GM21423 (cell line): ENCODE results near the gene TP53.

Experiments
- ATAC-seq: cut with Tn5 transposase; IDR thresholded peaks from one replicate; pipeline ENCODE4 v1.9.1; 2021; ENCODE audit warnings: mild to moderate bottlenecking, moderate library complexity; ENCODE audit not compliant: unreplicated experiment

Gene TP53

DNA sequence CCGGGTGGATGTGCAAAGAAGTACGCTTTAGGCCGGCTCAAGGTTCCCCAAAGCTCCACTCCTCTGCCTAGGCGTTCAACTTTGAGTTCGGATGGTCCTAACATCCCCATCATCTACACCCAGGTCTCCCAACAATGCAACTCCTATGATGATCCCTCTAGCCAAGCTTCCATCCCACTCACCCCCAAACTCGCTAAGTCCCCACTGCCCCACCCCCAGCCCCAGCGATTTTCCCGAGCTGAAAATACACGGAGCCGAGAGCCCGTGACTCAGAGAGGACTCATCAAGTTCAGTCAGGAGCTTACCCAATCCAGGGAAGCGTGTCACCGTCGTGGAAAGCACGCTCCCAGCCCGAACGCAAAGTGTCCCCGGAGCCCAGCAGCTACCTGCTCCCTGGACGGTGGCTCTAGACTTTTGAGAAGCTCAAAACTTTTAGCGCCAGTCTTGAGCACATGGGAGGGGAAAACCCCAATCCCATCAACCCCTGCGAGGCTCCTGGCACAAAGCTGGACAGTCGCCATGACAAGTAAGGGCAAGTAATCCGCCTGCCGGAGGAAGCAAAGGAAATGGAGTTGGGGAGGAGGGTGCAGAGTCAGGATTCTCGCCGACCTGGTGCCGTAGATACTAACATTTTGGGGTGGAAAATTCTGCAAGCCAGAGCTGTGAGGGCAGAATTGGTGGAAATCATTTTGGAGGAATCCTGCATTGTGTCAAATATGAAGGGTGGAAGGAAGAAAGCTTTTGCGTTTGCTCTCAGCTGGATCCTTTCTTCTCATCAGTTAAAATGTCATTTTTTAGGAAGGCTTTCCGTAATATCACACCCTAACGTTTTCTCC is at the start of gene TP53:
TSS of gene TP53 (minus strand) at position 419 of the 836 bp plus-strand sequence. CDS start 10,896 bp downstream, outside the sequence.
- no peak for ATAC-seq

DNA sequence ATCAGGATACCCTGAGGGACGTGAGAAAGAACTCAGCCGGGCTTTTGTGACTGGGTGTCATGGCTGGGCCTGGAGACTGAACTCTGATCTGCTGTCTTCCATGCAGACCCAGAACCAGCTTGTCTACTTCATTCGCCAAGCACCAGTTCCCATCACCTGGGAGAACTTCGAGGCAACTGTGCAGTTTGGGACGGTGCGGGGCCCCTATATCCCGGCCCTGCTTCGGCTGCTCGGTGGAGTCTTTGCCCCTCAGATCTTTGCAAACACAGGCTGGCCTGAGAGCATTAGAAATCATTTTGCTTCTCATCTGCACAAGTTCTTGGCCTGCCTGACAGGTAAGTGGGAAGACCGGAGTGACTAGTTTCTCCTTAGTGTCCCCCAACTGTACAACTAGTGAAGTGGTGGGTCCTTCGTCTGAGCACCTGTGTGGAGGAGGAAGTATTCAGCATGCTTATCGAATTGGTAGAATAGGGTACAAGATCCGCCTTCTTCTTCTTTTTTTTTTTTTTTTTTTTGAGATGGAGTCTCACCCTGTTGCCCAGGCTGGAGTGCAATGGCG is 45.8 kb upstream of the TP53 start:
- ATAC-seq = no peak

DNA sequence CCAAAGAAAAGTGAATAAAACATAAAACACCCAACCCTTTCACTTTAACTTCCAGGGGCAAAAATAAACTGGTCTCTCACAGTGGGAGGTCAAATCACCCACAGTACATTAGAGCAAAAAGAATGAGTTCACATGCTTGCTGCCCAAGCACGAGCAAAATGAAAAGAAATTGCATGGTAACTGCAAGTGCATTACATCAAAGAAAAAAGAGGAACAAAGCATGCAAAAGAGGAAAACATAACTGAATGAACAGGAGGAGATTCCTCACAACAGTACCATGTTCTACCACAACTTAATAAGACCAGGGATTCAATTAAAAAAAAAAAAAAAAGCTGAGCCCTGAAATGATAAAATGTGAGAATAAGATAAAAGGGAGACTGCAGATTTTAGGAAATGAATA is 42.5 kb upstream of the TP53 start:
- no peak for ATAC-seq

DNA sequence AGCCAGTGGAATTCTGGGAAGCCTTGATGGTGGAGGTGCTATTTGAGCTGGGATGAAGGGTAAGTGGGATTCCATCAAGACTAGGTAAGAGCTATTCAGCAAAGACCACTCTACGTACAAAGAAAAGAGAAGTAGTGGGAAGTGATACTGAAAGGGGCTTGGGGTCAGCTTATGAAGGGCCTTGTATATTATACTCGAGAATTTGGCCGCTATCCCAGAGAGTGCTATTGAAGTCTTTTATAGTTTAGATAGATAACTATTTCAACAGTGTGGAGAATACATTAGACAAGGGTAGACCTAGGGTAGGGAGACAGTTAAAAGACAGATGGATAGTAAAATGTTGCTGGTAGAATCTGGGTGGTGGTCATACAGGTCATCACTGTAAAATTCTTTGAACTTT is 40.6 kb upstream of the TP53 start:
- ATAC-seq = no peak

DNA sequence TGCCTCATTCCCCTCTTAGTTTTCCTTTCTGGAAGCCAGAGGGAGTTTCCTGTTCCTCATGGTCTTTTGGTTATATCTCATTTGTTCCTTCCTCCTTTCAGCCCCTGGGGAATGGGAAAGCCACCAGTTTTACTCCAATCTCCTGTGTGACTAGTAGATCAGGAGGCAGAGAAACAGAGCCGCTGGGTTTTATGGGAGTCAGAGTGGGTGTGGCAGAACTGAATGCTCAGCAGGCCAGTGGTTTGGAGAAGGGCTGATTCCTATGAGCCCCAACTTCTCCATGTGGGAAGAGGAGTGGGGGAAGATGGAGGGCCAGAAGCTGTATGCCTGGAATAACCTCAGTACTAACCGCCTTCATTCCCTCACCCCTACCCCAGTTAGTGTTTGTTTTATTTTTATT is 34.3 kb upstream of the TP53 start:
- ATAC-seq = no peak

DNA sequence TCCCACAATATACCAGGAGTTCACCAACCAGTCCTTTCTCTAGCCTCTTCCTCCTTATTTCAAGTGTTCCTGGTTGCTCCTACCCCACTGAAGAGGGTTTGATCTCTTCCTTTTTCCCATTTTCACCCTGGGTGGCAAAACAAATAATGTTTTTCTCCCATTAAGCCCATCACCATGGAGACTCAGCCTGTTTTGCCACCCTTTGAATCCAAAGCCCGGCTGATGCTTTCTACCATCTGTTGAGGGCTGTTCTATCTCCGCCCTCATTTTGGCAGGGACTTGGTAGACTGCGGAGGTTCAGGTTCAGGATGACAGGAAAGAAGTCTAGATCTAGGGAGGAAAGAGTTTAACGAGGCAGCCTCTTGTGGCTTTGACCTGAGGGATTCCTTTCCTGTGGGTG is 32.8 kb upstream of the TP53 start:
- ATAC-seq = no peak

DNA sequence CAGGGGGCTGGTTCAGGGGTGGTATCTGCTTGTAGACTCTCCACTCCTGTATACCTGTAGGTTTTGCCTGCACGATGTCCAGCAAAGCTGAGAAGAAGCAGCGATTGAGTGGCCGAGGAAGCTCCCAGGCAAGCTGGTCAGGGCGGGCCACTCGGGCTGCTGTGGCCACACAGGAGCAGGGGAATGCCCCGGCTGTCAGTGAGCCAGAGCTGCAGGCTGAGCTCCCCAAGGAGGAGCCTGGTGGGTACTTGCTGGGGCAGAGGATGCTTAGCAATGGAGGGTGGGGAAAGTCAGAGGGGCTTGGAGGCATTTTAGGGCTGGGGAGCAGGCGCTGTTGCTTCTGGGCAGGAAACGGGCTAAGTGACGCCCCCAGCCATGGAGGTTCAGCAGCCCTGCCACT is 32.4 kb upstream of the TP53 start:
- ATAC-seq = no peak

DNA sequence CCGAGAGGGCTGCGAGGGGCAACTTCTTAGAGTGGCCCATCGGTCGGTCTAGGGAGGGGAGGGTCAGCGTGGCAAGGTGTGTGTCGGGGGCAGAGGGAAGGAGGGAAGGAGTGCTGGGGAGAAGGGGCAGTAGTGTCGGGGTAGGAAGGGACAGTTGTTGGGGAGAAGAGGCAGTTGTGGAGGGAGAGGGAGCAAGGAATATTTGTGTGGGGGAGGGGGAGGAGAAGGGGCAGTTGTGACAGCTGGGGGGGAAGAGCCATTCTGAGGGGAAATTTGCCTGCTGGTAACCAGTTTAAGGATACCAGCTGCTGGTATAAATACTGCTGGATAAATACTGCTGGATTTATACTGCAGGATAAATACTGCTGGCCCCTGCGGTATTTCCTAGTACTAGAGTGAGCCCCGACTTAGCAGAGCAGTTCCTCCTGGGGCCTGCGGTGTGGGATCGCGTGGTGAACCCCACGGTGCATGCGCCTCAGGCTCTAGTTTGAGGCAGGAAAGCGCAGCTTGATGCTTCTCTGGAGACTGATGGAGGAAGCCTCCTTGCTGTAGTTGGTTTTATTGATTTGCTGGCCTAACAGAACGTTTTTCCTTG is 30.6 kb upstream of the TP53 start:
- ATAC-seq = no peak

DNA sequence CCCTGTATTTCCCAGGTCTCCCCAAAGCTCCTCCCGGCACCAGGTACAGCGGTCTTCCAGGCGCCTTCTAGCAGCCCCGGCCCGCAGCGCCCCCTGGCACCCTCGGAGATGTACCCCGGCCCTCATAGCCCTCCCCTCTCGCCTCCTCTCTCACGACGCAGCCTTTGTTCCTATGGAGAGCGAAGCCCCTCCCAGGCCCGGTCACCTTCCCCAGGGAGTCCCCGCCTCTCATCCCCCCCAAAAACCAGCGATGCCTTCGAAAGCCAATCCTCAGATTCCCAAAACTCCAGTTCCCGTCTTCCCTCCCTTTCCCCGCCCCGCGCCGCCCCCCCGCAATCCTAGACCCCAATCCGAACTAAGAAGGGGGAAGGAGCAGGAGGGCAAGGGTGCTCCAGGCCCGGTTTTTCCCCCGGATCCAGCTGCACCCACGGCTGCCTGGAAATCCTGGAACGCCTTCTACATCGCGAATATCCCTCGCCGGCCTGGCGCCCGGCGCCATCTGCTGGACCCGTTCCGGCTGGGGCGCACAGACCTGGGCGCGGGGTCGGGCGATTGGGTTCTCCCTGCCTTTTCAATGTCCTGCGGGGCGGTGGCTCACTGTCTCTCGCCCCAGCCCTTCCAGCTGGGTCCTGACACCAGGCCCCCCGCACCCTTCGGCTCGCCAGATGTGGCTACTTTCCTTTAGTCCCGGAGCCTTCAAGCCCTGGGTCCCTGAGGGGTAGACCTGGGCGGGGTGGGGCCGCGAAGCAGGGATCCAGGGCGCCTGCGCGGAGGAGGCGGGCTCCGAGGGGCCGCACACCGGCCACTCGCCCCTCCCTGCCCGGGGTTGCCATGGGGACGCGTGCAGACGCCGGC is 29.8 kb upstream of the TP53 start, which contains the start of gene DNAH2:
TSS of gene DNAH2 (plus strand) at position 844 of the 855 bp plus-strand sequence. CDS start 1,991 bp downstream, outside the sequence.
- no peak for ATAC-seq

DNA sequence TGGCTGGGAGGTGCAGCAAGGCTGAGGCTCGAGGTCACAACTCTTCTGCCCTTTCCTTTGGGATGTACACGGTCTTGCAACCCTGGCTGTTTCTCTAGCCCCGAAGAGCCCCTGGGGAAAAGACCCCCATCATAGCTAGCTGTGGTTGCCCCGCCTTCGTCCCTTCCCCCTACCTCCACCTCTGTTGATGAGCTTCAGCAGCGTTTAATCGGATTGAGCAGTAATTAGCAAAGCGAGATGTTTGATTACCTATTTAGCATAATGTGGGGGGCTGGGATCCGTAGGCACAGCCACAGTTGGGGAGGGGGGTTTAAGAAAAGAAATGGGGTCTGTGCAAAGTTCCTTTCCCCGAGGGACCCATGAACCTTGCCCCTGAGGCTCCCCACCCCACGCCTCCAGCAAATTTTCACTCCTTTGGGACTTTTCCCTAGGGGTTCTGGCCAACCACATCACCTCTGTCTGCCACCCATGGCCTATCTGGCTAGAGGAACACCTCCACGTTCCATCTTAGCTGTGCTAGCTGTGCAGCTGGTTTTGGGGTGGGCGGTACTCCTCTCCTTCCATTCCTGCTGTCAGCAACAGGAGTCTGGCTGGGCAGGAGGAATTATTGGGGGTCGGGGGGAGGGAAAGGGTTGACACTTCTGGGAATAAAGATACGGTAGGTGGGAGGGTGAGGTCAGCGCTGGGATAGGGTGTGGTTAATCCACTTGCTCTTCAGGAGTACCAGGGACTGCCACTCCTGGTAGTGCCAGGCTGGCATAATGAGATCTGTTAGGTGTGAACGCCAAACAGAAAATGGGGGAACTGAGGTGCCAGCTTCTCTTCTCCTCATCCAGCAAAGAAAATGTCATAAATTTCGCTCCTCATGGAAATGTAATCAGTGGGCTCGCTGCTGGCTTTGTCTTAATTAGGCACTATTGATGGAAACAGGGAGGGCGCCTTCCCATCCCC is 28.9 kb upstream of the TP53 start:
- no peak for ATAC-seq

DNA sequence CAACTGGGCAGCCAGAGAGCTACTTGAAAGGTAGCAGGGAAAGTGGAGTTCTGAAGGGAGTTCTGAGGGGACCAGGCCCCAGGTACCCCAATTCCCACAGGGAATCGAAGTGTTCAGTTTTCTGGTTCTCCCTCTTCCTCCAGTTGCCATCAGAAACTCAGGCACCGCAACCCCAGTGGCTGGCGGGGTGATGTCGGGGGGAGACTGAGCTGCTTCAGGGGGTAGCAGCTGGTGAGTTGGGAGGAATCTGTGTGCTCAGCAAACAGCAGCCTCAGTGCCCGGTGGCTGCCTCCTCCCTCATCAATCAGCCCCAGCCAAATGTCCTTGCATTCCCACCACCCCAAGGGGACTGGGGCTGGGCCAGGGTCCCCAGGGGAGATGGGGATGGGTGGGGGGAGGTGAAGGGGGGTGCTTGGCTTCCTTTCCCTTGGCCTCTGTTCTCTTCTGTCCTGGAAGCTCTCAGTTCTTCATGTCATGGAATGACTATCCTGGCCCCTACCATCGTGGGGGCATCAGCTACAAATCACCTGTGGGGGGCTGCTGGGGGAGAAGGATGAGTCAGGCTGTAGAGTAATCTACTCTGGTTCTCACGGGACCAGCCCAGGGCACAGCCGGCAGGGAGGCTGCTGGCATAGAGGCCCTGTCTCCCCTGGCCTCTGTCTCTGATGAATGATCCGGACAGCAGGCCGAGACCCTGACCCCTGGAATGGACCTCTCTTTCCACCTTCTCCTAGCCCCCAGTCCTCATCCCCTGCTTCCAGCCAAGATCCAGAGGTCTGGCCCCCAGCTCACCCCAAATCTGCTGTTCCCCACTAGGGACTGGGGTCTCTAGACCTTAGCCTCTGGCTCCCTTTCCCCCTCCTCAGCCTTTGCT is 27.7 kb upstream of the TP53 start:
- ATAC-seq = no peak

DNA sequence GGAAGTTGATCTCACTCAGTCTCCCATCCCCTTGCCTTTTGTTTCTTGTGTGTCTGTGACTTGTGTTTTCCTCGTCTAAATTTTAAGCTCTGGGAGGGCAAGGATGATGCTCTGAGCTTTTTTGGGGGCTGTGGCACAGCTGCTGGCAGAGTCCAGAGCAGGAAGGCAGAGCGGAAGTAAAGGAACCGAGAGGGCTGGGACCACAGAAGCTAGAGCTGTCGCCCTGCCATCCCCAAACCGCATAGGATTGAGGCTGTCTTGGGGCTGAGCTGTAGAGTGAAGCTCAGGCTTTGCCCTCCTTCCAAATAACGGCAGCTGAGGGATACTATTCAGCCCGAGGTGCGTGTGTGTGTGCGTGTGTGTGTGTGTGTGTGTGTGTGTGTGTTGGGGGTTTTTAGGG is 26.5 kb upstream of the TP53 start:
- ATAC-seq = no peak

DNA sequence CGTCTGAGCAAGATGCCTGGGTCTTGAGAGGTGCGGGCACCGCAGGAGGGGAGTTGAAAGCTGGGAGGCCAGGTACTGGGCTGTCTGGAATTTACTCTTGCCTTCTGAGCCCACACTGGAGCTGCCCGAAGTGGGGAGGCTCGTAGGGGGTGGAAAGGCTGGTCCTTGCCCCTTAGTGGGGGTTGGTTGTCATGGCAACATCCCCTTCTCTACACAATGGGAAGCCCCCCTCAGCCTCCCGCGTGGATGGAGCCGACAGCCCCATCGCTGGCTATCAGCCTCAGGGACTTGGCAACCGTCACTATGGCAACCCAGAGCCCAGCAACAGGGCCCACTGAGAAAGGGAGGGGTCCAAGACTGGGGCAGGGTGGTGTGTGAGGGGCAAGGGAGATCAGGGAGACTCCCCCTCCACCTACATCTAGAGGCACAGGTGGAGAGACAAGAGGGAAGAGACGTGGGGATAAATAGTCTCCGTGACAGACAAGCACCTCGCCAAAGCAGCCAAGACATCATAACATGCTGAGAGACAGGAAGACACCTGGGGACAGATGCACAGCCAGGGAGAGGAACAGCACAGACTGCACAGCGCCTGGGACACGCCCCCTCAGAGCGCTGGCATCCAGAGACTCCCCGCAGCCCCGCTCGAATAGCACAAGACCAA is 25.0 kb upstream of the TP53 start:
- no peak for ATAC-seq

DNA sequence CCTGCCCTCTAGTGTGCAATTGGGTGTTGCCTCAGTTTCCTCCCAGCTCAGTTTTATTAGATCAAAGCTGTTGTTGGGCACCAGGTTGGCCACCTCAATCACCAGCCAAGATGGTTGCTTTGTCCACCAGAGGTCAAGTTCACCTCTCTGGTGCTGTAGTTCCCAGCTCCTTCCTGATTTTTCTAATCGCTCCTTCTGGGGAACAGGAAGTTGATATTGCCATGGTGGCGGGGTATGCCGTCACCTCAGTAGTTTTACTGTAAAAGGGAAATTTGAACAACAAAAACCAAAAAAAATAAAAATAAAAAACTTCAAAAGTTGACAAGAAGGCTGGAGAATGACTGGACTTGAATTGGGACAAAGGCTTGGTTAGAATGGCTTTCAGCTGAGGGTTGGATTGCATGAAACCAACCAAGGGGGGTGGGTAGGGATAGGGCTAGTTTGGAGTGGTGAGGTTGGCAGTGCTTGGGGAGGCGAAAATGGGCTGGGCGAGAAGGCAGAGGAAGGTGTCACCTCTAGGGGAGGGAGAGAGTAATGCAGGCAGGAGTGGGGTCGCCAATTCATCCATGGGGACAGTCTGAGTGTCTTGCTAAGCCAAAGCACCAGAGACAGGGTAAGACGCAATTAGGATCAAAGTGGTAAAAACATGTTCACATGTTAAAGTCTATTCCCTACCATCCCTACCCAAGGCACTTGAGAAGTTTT is 23.9 kb upstream of the TP53 start:
- no peak for ATAC-seq

DNA sequence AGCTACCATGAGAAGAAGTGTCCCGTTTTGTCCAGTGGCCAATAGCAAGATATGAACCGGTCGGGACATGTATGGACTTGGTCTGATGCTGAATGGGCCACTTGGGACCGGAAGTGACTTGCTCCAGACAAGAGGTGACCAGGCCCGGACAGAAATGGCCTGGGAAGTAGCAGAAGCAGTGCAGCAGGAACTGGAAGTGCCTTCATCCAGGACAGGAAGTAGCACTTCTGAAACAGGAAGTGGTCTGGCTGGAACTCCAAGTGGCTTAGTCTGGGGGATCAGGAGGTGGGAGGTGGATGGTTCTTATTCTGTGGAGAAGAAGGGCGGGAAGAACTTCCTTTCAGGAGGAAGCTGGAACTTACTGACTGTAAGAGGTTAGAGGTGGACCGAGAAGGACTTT is 23.0 kb upstream of the TP53 start:
- no peak for ATAC-seq

DNA sequence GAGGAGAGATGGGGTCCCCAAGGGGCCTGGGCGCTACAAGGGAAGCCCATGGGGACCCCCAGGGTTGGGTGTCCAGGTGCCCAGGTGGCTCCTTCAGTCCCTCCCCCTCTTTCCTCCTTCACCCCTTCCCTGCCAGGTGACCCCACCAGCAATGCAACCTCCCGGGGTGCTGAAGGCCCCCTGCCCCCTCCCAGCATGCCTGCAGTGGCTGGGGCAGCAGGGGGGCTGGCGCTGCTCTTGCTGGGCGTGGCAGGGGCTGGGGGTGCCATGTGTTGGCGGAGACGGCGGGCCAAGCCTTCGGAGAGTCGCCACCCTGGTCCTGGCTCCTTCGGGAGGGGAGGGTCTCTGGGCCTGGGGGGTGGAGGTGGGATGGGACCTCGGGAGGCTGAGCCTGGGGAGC is 21.7 kb upstream of the TP53 start:
- no peak for ATAC-seq

DNA sequence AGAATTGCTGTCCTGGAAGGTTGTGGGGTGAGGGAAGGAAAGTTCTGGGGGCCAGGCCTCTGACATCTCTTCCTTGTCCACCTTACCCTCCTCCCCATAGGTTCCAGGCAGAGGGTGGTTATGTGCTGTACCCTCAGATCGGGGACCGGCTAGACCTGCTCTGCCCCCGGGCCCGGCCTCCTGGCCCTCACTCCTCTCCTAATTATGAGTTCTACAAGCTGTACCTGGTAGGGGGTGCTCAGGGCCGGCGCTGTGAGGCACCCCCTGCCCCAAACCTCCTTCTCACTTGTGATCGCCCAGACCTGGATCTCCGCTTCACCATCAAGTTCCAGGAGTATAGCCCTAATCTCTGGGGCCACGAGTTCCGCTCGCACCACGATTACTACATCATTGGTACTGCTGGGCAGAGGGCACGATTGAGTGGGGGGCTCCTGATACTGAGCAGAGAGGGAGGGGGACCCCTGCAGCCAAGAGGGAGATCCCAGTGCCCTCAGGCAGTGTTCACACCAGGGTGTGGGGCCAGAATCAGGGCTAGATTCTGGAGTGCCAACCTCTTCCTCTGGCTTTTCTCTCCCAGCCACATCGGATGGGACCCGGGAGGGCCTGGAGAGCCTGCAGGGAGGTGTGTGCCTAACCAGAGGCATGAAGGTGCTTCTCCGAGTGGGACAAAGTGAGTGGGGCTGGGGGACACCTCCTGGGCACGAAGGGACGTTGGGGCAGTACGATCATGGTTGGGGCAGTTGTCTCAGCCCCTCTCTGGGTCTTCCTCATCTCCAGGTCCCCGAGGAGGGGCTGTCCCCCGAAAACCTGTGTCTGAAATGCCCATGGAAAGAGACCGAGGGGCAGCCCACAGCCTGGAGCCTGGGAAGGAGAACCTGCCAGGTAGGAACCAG is 20.8 kb upstream of the TP53 start:
- ATAC-seq = no peak
